GM18909 (cell line): ENCODE results near the gene NRXN3.

ENCODE experiments used
- ATAC-seq: cut with Tn5 transposase; IDR thresholded peaks from one replicate; pipeline ENCODE4 v1.9.1; 2021; ENCODE audit warnings: mild to moderate bottlenecking; ENCODE audit not compliant: unreplicated experiment, poor library complexity

NRXN3 gene

GRCh38 chr14:79157369-79157768, 987.2 kb downstream of the NRXN3 start:
- ATAC-seq, result no peak

GRCh38 chr14:79161571-79161970, 991.4 kb downstream of the NRXN3 start:
- no peak for ATAC-seq

GRCh38 chr14:79162833-79163232, 992.7 kb downstream of the NRXN3 start:
- no peak for ATAC-seq

- ATAC-seq, result no peak
Measured at GRCh38 chr14:79165471-79166090, 995.4 kb downstream of the NRXN3 start.

- ATAC-seq, result no peak
Measured at GRCh38 chr14:79166171-79166570, 996.0 kb downstream of the NRXN3 start.

- ATAC-seq, result no peak
Measured at GRCh38 chr14:79167957-79168356, 997.8 kb downstream of the NRXN3 start.

- no peak for ATAC-seq
Measured at GRCh38 chr14:79175671-79176070, 1005.5 kb downstream of the NRXN3 start.

- ATAC-seq, result no peak
Measured at GRCh38 chr14:79177106-79177505, 1006.9 kb downstream of the NRXN3 start.

- ATAC-seq, result no peak
Measured at GRCh38 chr14:79178719-79179118, 1008.5 kb downstream of the NRXN3 start.

GRCh38 chr14:79179985-79180384, 1009.8 kb downstream of the NRXN3 start:
- no peak for ATAC-seq

GRCh38 chr14:79180656-79181055, 1010.5 kb downstream of the NRXN3 start:
- ATAC-seq, result no peak

GRCh38 chr14:79186523-79186922, 1016.4 kb downstream of the NRXN3 start:
- no peak for ATAC-seq

- ATAC-seq, result no peak
Measured at GRCh38 chr14:79193689-79194477, 1023.7 kb downstream of the NRXN3 start.

- no peak for ATAC-seq
Measured at GRCh38 chr14:79196216-79196615, 1026.0 kb downstream of the NRXN3 start.

- no peak for ATAC-seq
Measured at GRCh38 chr14:79197516-79197915, 1027.3 kb downstream of the NRXN3 start.

GRCh38 chr14:79199217-79199616, 1029.0 kb downstream of the NRXN3 start:
- ATAC-seq, result no peak

GRCh38 chr14:79201564-79202207, 1031.5 kb downstream of the NRXN3 start:
- no peak for ATAC-seq

- ATAC-seq, result no peak
Measured at GRCh38 chr14:79204591-79204990, 1034.4 kb downstream of the NRXN3 start.

GRCh38 chr14:79209418-79209817, 1039.2 kb downstream of the NRXN3 start:
- no peak for ATAC-seq

- no peak for ATAC-seq
Measured at GRCh38 chr14:79225815-79226214, 1055.6 kb downstream of the NRXN3 start.

GRCh38 chr14:79229383-79229909, 1059.3 kb downstream of the NRXN3 start:
- no peak for ATAC-seq
